Measurements from ENCODE around the gene RPS24.
"Not testable (repeated sequence)": the region's sequence is repeated elsewhere in the genome, so short reads cannot be mapped to it uniquely, and the experiment has no call there.

RPS24 gene

GRCh38 chr10:77993620-77994019, 40.0 kb upstream of the RPS24 start:
- H3K27ac ChIP-seq = no peak overlapping the region
- H3K9ac ChIP-seq = no peak overlapping the region
- H2AFZ ChIP-seq (ENCODE audit: low read depth) = no peak overlapping the region
- no peak overlapping the region for H3K4me2 ChIP-seq
- no peak for TF ChIP-seq CTCF (conservative IDR thresholded peaks at IDR 0.05; ENCODE audit: low read depth, low read length)
- H3K4me1 ChIP-seq (ENCODE audit: low read depth, poor library complexity, severe bottlenecking) = no peaks in the 10 kb centered on the region
- no peak overlapping the region for H3K4me3 ChIP-seq (IDR thresholded peaks at IDR 0.05; ENCODE audit: insufficient read depth, low read depth, low read length)
- H3K27me3 ChIP-seq (ENCODE audit: insufficient read depth, low read depth) = no peaks in the 10 kb centered on the region
- H3K79me2 ChIP-seq (ENCODE audit: insufficient read depth, low read depth) = no peaks in the 10 kb centered on the region
- H4K20me1 ChIP-seq (ENCODE audit: insufficient read depth) = no peaks in the 10 kb centered on the region
- peaks cover 8% of the 10 kb centered on the region; the same call in 1 of the 2 replicates for H3K36me3 ChIP-seq (ENCODE audit: insufficient read depth)

GRCh38 chr10:77998780-77999179, 34.9 kb upstream of the RPS24 start:
- H3K27me3 ChIP-seq (ENCODE audit: insufficient read depth, low read depth); H3K4me1 ChIP-seq (ENCODE audit: low read depth, poor library complexity, severe bottlenecking); H3K79me2 ChIP-seq (ENCODE audit: insufficient read depth, low read depth); H2AFZ ChIP-seq (ENCODE audit: low read depth); H3K36me3 ChIP-seq (ENCODE audit: insufficient read depth); H4K20me1 ChIP-seq (ENCODE audit: insufficient read depth); H3K4me2 ChIP-seq; H3K4me3 ChIP-seq (IDR thresholded peaks at IDR 0.05; ENCODE audit: insufficient read depth, low read depth, low read length); H3K27ac ChIP-seq; H3K9ac ChIP-seq: not testable (repeated sequence)

- H3K9ac ChIP-seq = no peak overlapping the region
- H3K4me2 ChIP-seq = no peak overlapping the region
- no peaks in the 10 kb centered on the region; the same call in 1 of the 2 replicates for H3K36me3 ChIP-seq (ENCODE audit: insufficient read depth)
- H3K27ac ChIP-seq = no peak overlapping the region
- no peak overlapping the region for H2AFZ ChIP-seq (ENCODE audit: low read depth)
- TF ChIP-seq CTCF (conservative IDR thresholded peaks at IDR 0.05; ENCODE audit: low read depth, low read length) = no peak
- H3K79me2 ChIP-seq (ENCODE audit: insufficient read depth, low read depth) = no peaks in the 10 kb centered on the region
- H3K4me3 ChIP-seq (IDR thresholded peaks at IDR 0.05; ENCODE audit: insufficient read depth, low read depth, low read length) = no peak overlapping the region
- H4K20me1 ChIP-seq (ENCODE audit: insufficient read depth) = no peaks in the 10 kb centered on the region
- no peaks in the 10 kb centered on the region for H3K27me3 ChIP-seq (ENCODE audit: insufficient read depth, low read depth)
- H3K4me1 ChIP-seq (ENCODE audit: low read depth, poor library complexity, severe bottlenecking) = no peaks in the 10 kb centered on the region
These were observed 33.5 kb upstream of the RPS24 start for GRCh38 chr10:78000206-78000605.

GRCh38 chr10:78000956-78001472, 32.6 kb upstream of the RPS24 start:
- no peaks in the 10 kb centered on the region; the same call in 1 of the 2 replicates for H3K36me3 ChIP-seq (ENCODE audit: insufficient read depth)
- H4K20me1 ChIP-seq (ENCODE audit: insufficient read depth) = no peaks in the 10 kb centered on the region
- H3K27ac ChIP-seq = no peak overlapping the region
- H3K4me3 ChIP-seq (IDR thresholded peaks at IDR 0.05; ENCODE audit: insufficient read depth, low read depth, low read length) = no peak overlapping the region
- no peak overlapping the region for H3K9ac ChIP-seq
- TF ChIP-seq CTCF (conservative IDR thresholded peaks at IDR 0.05; ENCODE audit: low read depth, low read length) = no peak
- no peak overlapping the region for H2AFZ ChIP-seq (ENCODE audit: low read depth)
- no peaks in the 10 kb centered on the region for H3K4me1 ChIP-seq (ENCODE audit: low read depth, poor library complexity, severe bottlenecking)
- H3K27me3 ChIP-seq (ENCODE audit: insufficient read depth, low read depth) = no peaks in the 10 kb centered on the region
- no peak overlapping the region for H3K4me2 ChIP-seq
- no peaks in the 10 kb centered on the region for H3K79me2 ChIP-seq (ENCODE audit: insufficient read depth, low read depth)

GRCh38 chr10:78002541-78003288, 30.9 kb upstream of the RPS24 start:
- Histone ChIP-seq H4K20me1 (ENCODE audit: insufficient read depth) (no peaks in the 10 kb centered on the region), H3K27me3 (ENCODE audit: insufficient read depth, low read depth) (no peaks in the 10 kb centered on the region)
- no peak for TF ChIP-seq CTCF (conservative IDR thresholded peaks at IDR 0.05; ENCODE audit: low read depth, low read length)

More at GRCh38 chr10:78002541-78003288, 30.9 kb upstream of the RPS24 start:
- no peak overlapping the region for H3K4me3 ChIP-seq (IDR thresholded peaks at IDR 0.05; ENCODE audit: insufficient read depth, low read depth, low read length)
- H3K9ac ChIP-seq = no peak overlapping the region
- H3K4me1 ChIP-seq (ENCODE audit: low read depth, poor library complexity, severe bottlenecking) = no peaks in the 10 kb centered on the region
- no peak overlapping the region for H3K4me2 ChIP-seq
- H3K79me2 ChIP-seq (ENCODE audit: insufficient read depth, low read depth) = no peaks in the 10 kb centered on the region
- H3K27ac ChIP-seq = no peak overlapping the region
- H3K36me3 ChIP-seq (ENCODE audit: insufficient read depth) = no peaks in the 10 kb centered on the region; the same call in 1 of the 2 replicates
- no peak overlapping the region for H2AFZ ChIP-seq (ENCODE audit: low read depth)
